Fibroblast of the aortic adventitia (primary cell): ENCODE data around the gene LYRM7. TPM values are rescaled to one million over a fixed set of nuclear protein-coding genes. Genes with fewer than 3 reads are reported as not detected.

Experiments used
- DNase-seq: peaks from one replicate; pipeline ENCODE4 v3.0.0-alpha.2; 2010; ENCODE audit warnings: low read depth
- H3K4me3 ChIP-seq: 2 replicates; pipeline ENCODE4 v1.5.1; 2011; ENCODE audit warnings: low read depth, mild to moderate bottlenecking, control low read depth, low read length, moderate library complexity
- total RNA-seq: library from RNA; depleted of rRNA; stranded (reverse); fragments of >200 nt; gene quantifications from 2 replicates; pipeline ENCODE4 v1.2.3, GENCODE V29; 2012; ENCODE audit warnings: low replicate concordance
- TF ChIP-seq, protein P1 (sequence below): IDR thresholded peaks from 2 replicates; pipeline ENCODE4 v1.5.1; 2011; ENCODE audit warnings: mild to moderate bottlenecking, low read length, control low read depth, inconsistent platforms; ENCODE audit not compliant: insufficient read depth

LYRM7 gene
- total RNA-seq, 1 donor: 12.9 TPM

DNA sequence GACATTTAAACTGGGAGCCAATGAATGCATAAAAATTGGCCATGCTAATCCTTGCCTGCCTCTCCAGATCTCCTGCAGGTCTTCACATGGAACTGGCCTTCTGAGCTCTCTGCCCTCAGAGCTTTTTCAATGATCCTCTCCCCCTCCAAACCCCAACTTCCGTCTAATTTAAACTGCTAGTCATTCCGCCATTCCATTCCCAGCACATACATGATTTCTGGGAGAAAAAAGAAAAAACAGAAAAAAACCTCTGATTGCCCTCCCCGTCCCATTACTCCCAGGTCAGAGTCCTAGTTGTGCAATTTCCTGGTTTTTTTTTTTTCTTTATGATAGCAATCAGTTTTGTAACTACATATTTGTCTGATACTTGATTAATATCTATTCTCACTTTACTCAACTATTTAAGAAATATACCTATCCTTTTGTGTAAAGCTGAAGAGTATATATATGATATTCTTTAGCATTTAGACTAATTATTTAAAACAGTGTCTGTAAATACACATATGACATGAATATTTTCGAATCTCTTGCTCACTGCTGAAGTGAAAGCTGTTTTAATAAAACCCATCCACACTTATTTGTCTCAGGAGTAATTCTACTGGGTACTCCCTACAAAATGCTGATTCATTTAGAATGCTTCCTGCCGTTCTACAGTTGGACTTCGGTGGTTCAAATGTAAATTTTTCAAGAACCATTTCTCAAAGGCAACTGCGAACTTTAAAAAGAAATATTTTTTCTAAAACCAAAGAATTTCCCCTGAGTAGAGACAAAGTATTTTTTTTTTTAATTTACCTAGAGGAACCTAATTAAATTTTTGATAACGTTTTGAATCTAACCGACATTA is 7.2 kb upstream of the LYRM7 start:
- peak overlapping the region; percentile 94 for H3K4me3 ChIP-seq
- peak; percentile 56 for DNase-seq
- TF ChIP-seq, protein P1, sequence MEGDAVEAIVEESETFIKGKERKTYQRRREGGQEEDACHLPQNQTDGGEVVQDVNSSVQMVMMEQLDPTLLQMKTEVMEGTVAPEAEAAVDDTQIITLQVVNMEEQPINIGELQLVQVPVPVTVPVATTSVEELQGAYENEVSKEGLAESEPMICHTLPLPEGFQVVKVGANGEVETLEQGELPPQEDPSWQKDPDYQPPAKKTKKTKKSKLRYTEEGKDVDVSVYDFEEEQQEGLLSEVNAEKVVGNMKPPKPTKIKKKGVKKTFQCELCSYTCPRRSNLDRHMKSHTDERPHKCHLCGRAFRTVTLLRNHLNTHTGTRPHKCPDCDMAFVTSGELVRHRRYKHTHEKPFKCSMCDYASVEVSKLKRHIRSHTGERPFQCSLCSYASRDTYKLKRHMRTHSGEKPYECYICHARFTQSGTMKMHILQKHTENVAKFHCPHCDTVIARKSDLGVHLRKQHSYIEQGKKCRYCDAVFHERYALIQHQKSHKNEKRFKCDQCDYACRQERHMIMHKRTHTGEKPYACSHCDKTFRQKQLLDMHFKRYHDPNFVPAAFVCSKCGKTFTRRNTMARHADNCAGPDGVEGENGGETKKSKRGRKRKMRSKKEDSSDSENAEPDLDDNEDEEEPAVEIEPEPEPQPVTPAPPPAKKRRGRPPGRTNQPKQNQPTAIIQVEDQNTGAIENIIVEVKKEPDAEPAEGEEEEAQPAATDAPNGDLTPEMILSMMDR: peak; percentile 5

DNA sequence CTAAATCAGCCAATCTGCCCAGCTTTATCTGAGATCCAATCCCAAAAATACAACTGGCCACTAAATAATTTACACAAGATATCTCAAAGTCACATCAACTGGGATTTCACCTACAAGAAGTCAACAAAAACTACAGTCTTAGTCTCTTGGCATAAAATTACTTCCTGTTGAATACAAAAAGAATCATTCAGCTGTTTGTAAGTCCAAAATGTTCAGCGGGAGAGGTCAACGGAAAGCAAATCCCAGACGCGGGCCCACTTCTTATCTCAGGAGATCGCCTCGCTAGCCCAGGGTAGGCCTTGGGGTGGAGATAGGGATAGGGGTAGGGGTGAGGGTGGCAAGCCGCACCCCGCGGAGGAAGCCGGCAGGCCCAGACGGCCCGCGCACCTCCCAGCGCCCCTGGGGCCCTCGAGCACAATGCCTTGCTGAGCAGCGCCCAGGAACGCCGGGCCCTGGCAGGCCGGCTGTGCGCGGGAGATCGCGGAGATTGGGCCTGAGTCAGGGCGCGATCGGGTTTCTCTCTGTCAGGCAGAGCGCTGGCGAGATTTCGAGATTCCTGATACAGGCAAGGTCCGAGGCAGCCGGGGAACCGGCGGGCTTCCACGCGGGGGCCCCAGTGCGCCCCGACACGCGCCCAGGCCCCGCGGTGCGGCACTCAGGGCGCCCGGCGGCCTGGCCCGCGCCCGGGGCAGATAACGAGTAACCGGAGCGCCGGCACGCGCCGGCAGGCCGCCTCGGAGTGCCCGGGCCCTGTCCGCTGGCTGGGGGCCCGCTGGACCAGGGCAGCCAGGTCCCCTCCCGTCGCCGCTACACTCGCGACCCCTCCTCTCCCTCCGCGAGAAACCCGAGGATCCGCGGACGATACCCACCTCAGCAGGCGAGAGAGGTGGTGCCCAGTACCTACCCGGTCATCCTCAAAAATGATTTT is 6.3 kb upstream of the LYRM7 start:
- peak; percentile 79 for DNase-seq
- H3K4me3 ChIP-seq: peak overlapping the region; percentile 94
- TF ChIP-seq, protein P1: no peak

DNA sequence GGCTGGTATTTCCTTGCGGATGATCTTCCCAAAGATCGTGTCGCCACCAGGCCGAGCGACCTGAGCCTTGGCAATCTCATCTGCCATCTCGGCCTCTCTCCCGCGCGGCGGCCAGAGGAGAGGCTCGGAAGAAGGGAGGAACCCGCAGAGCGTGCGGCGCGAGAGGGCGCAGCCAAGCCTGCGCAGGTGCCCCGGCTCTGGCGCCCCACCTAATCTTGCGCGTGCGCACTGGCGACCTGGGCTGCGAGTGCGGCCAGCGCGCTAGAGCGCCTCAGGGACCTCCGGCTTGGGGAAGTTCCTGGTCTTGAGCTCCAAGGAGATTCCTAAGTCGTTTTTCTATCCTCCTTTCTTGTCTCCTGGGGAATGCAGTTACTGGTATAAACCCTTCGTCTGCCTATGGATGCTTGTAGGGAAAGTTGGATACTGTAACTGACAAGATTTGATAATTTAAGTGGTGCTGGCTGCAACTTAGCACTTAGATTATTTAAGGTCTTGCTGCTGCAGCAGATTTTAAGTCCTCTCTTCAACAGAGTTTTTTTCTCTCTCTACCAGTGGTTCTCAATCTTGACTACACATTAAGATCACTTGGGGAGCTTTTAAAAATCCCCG is 5.5 kb upstream of the LYRM7 start, which contains the start of gene HINT1:
Gene HINT1 (minus strand): TSS at position 138 of the 609 bp plus-strand sequence. CDS start 51 bp downstream, at position 87.
- TF ChIP-seq, protein P1: no peak
- DNase-seq: peak; percentile 85
- H3K4me3 ChIP-seq: peak within 1 kb of the TSS; percentile 94

DNA sequence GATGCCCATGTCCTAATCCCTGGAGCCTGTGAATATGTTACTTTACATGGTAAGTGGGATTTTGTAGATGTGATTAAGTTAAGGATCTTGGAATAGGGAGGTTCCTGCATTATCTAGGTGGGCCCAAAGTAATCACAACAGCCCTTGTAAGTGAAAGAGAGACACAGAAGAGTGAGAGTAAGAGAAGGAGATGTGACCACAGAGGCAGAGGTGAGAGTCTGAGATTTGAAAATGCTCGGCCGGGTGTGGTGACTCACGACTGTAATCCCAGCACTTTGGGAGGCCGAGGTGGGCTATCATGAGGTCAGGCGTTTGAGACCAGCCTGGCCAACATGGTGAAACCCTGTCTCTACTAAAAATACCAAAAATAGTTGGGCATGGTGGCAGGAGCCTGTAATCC is 3.1 kb upstream of the LYRM7 start:
- TF ChIP-seq, protein P1: no peak
- H3K4me3 ChIP-seq: no peak overlapping the region
- DNase-seq: no peak

DNA sequence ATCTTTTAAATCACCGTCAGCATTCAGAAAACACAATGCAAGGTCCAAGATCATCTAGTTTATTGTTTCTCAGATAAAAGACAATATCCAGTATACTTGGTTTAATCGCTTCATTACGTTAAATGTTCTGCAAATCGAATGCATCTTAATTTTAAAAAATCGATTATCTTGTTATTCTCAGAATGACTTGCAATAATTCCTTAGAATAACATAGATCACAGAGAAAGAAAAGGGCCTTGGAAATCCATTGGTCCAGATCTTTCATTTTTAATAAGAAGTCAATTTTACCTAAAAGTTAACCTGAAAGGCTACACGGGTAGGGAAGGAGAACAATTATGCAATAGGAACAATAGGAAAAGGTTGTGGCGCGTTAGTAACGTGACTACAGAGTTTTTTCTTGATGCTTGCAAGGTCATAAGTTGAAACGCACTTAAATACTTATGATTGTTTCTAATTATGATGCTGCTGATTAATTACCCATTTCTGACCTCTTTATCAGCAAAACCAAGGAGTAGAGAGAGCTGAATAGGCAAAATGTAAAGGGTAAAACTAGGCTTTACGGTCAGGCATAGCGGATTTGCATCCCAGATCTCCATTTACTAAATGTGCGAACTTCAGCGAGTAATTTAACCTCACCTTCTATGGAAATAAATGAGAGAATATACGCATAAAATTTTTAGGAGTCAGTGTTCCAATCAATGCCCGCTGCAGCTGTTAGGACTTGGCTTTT is 769 bp upstream of the LYRM7 start:
- TF ChIP-seq, protein P1: no peak
- H3K4me3 ChIP-seq: peak overlapping the region; percentile 76
- DNase-seq: no peak
